ENCODE measurements around the gene CEP170.
A peak's percentile ranks its signal among the peaks of the same experiment; 100 is the strongest.

Gene CEP170

DNA sequence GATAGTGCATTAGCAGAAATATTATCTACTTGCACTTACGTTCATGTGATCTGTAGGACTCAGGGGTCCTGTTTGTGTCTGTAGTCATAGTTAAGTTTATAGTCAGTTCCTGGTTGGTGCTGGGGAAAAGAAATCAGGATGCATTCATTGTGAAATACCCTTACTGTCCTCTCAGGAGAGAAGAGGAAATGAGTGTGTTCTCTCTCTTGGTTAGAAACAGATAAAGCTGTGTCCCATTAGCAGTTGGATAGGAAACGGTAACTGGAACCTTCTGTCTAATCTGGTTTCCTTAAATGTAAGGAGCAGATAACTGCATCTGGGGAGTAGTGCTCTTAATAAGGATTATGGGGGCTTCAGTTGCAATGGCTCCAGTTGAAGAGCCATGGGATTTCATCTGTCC, 9.6 kb upstream of the CEP170 start:
- no peaks in the 10 kb centered on the region for H3K36me3 ChIP-seq (ENCODE audit: insufficient read depth, low read length)
- DNase-seq (ENCODE audit: low read depth, low spot score), result no peak
- H3K9me3 ChIP-seq (ENCODE audit: low read depth, low read length), result no peaks in the 10 kb centered on the region
- H3K4me3 ChIP-seq, result no peak overlapping the region
- peak overlapping the region; percentile 43 for H3K27ac ChIP-seq
- no peak overlapping the region for H3K9ac ChIP-seq (ENCODE audit: insufficient read length)
- TF ChIP-seq POLR2AphosphoS5 (IDR thresholded peaks at IDR 0.05; ENCODE audit: borderline replicate concordance, low read depth, low read length), result no peak
- no peak for TF ChIP-seq EZH2 (IDR thresholded peaks at IDR 0.05)
- no peak for TF ChIP-seq FOXP2 (optimal IDR thresholded peaks at IDR 0.05; ENCODE audit: control extremely low read depth, extremely low read length, insufficient read depth)

DNA sequence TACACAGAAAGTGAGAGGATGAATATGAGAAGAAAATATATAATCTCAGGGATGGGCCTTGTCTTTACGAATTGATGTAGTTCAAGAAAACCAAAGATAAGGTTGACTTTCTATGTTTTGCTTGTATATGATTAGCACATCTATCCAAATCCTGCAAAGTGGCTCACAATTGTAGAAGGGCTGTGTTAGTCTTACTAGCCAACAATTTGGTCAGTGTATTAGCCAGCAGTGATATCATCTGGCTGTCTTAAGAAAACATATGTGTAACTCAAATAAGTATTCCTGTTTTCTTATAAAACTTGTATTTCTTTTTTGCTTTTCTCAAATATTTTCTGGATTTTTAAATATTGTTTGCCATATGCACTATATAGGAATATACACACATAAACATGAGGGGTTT, 6.3 kb upstream of the CEP170 start:
- Histone ChIP-seq H3K9ac (ENCODE audit: insufficient read length) (no peak overlapping the region), H3K9me3 (ENCODE audit: low read depth, low read length) (no peaks in the 10 kb centered on the region), H3K36me3 (ENCODE audit: insufficient read depth, low read length) (no peaks in the 10 kb centered on the region), H3K27ac (no peak overlapping the region), H3K4me3 (no peak overlapping the region)
- no peak for TF ChIP-seq FOXP2 (optimal IDR thresholded peaks at IDR 0.05; ENCODE audit: control extremely low read depth, extremely low read length, insufficient read depth)
- no peak for TF ChIP-seq EZH2 (IDR thresholded peaks at IDR 0.05)
- TF ChIP-seq POLR2AphosphoS5 (IDR thresholded peaks at IDR 0.05; ENCODE audit: borderline replicate concordance, low read depth, low read length), result no peak
- no peak for DNase-seq (ENCODE audit: low read depth, low spot score)

GRCh38 chr1:243260221-243260880, 5.3 kb upstream of the CEP170 start:
- TF ChIP-seq POLR2AphosphoS5 (IDR thresholded peaks at IDR 0.05; ENCODE audit: borderline replicate concordance, low read depth, low read length), result no peak
- TF ChIP-seq EZH2 (IDR thresholded peaks at IDR 0.05), result no peak
- TF ChIP-seq FOXP2 (optimal IDR thresholded peaks at IDR 0.05; ENCODE audit: control extremely low read depth, extremely low read length, insufficient read depth), result no peak
- Histone ChIP-seq H3K36me3 (ENCODE audit: insufficient read depth, low read length) (no peaks in the 10 kb centered on the region), H3K4me3 (no peak overlapping the region), H3K27ac (no peak overlapping the region), H3K9ac (ENCODE audit: insufficient read length) (no peak overlapping the region), H3K9me3 (ENCODE audit: low read depth, low read length) (no peaks in the 10 kb centered on the region)
- DNase-seq (ENCODE audit: low read depth, low spot score), result no peak

DNA sequence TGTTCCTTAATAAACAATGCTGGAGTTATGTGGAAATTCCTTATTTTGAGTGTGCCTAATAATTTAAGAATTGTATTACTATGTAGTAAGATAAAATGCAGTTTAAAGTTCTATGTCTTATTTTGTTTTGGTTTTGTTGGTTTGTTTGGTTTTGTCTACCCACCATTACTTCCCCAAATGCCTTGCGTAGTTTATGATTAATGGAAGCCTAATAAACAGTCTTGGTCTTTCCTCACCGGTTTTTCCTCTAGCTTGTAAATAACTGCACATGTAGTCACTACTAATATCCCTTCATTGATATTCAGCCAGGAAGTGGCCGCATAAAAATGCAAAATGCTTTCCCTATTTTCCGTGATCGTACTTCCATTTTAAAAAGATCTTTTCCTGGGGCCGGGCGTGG, 3.6 kb upstream of the CEP170 start:
- no peak for DNase-seq (ENCODE audit: low read depth, low spot score)
- no peak for TF ChIP-seq POLR2AphosphoS5 (IDR thresholded peaks at IDR 0.05; ENCODE audit: borderline replicate concordance, low read depth, low read length)
- TF ChIP-seq FOXP2 (optimal IDR thresholded peaks at IDR 0.05; ENCODE audit: control extremely low read depth, extremely low read length, insufficient read depth), result no peak
- no peak for TF ChIP-seq EZH2 (IDR thresholded peaks at IDR 0.05)
- no peak overlapping the region for H3K27ac ChIP-seq

GRCh38 chr1:243257189-243257588, 2.1 kb upstream of the CEP170 start:
- Histone ChIP-seq H3K9ac (ENCODE audit: insufficient read length) (no peak overlapping the region), H3K4me3 (no peak overlapping the region)

More for the DNA sequence above, 3.6 kb upstream of the CEP170 start:
- Histone ChIP-seq H3K4me3 (no peak overlapping the region), H3K9me3 (ENCODE audit: low read depth, low read length) (no peaks in the 10 kb centered on the region), H3K36me3 (ENCODE audit: insufficient read depth, low read length) (no peaks in the 10 kb centered on the region), H3K9ac (ENCODE audit: insufficient read length) (no peak overlapping the region)

GRCh38 chr1:243256590-243256989, 1.5 kb upstream of the CEP170 start:
- H3K9me3 ChIP-seq (ENCODE audit: low read depth, low read length), result no peaks in the 10 kb centered on the region
- H3K9ac ChIP-seq (ENCODE audit: insufficient read length), result peak overlapping the region; percentile 86
- no peak overlapping the region for H3K27ac ChIP-seq
- no peaks in the 10 kb centered on the region for H3K36me3 ChIP-seq (ENCODE audit: insufficient read depth, low read length)
- peak overlapping the region; percentile 86 for H3K4me3 ChIP-seq
- DNase-seq (ENCODE audit: low read depth, low spot score), result no peak
- TF ChIP-seq EZH2 (IDR thresholded peaks at IDR 0.05) (no peak), FOXP2 (optimal IDR thresholded peaks at IDR 0.05; ENCODE audit: control extremely low read depth, extremely low read length, insufficient read depth) (no peak), POLR2AphosphoS5 (IDR thresholded peaks at IDR 0.05; ENCODE audit: borderline replicate concordance, low read depth, low read length) (no peak)

More at GRCh38 chr1:243257189-243257588, 2.1 kb upstream of the CEP170 start:
- H3K36me3 ChIP-seq (ENCODE audit: insufficient read depth, low read length), result no peaks in the 10 kb centered on the region
- no peak overlapping the region for H3K27ac ChIP-seq
- no peaks in the 10 kb centered on the region for H3K9me3 ChIP-seq (ENCODE audit: low read depth, low read length)
- no peak for DNase-seq (ENCODE audit: low read depth, low spot score)
- TF ChIP-seq FOXP2 (optimal IDR thresholded peaks at IDR 0.05; ENCODE audit: control extremely low read depth, extremely low read length, insufficient read depth), result no peak
- TF ChIP-seq EZH2 (IDR thresholded peaks at IDR 0.05), result no peak
- TF ChIP-seq POLR2AphosphoS5 (IDR thresholded peaks at IDR 0.05; ENCODE audit: borderline replicate concordance, low read depth, low read length), result no peak

DNA sequence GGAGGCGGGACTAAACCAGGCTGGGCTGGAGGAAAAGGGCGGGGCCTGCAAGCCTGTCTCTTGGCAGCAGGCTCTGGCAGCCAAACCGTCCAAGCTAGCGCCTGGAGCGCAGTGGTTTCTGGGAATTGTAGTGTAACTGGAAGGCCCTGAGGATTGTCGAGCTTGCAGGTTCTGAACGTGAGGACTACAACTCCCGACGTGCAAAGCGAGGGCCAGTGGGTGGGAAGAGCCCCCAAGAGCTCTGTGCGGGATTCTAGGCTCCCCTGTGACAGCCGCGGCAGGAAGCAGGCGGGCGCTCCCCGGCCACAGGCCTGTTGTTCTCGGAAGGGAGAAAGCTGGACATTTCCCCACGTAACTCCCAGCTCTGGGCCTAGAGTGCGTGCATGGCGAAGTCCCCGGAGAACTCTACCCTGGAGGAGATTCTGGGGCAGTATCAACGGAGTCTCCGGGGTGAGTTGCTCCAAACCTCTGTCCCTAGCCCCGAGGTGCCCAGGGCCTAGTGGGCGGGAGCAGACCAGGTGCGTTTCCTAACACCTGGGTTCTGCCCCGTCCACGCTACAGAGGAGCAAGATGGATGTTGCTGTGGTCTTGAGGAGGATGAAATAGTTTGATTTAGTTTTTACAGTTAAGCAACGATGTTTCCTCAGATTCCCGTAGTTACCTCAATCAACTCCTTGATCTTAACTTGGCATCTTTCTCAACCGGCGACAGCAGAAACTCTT, 871 bp upstream of the CEP170 start, which contains the start of gene SDCCAG8:
TSS of gene SDCCAG8 (plus strand) at position 251 of the 722 bp plus-strand sequence. CDS start at position 384, 133 bp downstream.
- H3K27ac ChIP-seq, result peak within 1 kb of the TSS; percentile 95
- H3K9ac ChIP-seq (ENCODE audit: insufficient read length), result peak within 1 kb of the TSS; percentile 86
- peak; percentile 92 for TF ChIP-seq POLR2AphosphoS5 (IDR thresholded peaks at IDR 0.05; ENCODE audit: borderline replicate concordance, low read depth, low read length)
- TF ChIP-seq EZH2 (IDR thresholded peaks at IDR 0.05), result no peak
- no peak for TF ChIP-seq FOXP2 (optimal IDR thresholded peaks at IDR 0.05; ENCODE audit: control extremely low read depth, extremely low read length, insufficient read depth)

GRCh38 chr1:243254233-243254926, 701 bp downstream of the CEP170 start:
- Histone ChIP-seq H3K9ac (ENCODE audit: insufficient read length) (peak overlapping the region; percentile 81), H3K36me3 (ENCODE audit: insufficient read depth, low read length) (peaks cover 8% of the 10 kb centered on the region; the same call in 1 of the 2 replicates), H3K27ac (peak overlapping the region; percentile 95; the same call in 1 of the 2 replicates), H3K4me3 (peak overlapping the region; percentile 86), H3K9me3 (ENCODE audit: low read depth, low read length) (0 out of 2 replicates have a peak, but pooled peaks cover 2% of the 10 kb centered on the region)
- DNase-seq (ENCODE audit: low read depth, low spot score), result no peak
- TF ChIP-seq EZH2 (IDR thresholded peaks at IDR 0.05) (no peak), FOXP2 (optimal IDR thresholded peaks at IDR 0.05; ENCODE audit: control extremely low read depth, extremely low read length, insufficient read depth) (no peak), POLR2AphosphoS5 (IDR thresholded peaks at IDR 0.05; ENCODE audit: borderline replicate concordance, low read depth, low read length) (no peak)

More for the DNA sequence above, 871 bp upstream of the CEP170 start, which contains the start of gene SDCCAG8:
- no peaks in the 10 kb centered on the region for H3K36me3 ChIP-seq (ENCODE audit: insufficient read depth, low read length)
- no peaks in the 10 kb centered on the region for H3K9me3 ChIP-seq (ENCODE audit: low read depth, low read length)
- peak within 1 kb of the TSS; percentile 86 for H3K4me3 ChIP-seq
- peak; percentile 100 for DNase-seq (ENCODE audit: low read depth, low spot score)
